Measurements from ENCODE around the gene IQCK.

IQCK gene

DNA sequence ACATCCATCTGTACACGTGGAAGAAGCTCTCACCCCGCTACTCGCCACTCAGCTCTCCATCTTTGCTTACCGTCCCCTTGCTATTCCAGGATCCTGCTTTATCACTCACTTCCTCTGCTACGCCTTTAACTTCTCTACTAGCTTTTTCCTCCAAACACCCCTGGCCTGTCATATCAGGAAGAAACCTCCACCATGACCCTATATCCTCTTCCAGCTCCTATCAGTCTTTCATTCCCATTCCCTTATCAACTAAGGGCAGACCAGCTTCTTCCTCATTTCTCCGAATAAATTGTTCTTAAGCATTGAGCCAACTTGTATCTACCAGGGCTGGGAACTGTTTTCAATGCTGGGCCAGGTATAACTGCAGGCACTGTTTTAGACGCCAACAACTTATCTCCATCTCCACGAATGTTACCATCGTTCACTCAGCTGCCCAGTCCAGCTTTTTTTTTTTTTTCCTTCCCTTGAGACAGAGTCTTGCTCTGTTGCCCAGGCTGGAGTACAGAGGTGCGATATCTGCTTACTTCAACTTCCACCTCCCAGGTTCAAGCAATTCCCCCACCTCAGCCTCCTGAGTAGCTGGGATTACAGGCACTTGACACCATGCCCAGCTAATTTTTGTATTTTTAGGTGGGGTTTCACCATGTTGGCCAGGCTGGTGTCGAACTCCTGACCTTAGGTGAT lies 4.3 kb downstream of the IQCK start:
- DNase-seq = no peak

DNA sequence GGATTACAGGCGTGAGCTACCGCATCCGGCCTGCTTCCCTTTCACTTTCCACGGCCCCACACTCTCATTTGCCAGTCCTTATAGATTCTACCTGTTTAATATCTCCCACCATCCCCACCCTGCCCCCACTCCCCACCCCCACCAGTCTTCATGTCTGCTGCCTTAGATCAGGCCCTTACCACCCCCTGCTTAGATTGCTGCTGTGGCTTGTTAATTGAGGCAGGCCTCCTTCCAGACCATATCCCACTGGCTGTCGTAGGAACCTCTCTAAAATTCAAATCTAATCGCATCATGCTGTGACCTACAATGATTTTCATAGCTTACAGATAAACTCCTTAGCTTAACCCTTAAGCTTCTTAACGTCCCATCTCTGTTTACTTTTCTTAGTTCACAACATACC lies 4.9 kb downstream of the IQCK start:
- DNase-seq = no peak

GRCh38 chr16:19728636-19728965 lies 10.5 kb downstream of the IQCK start:
- no peak for DNase-seq

DNA sequence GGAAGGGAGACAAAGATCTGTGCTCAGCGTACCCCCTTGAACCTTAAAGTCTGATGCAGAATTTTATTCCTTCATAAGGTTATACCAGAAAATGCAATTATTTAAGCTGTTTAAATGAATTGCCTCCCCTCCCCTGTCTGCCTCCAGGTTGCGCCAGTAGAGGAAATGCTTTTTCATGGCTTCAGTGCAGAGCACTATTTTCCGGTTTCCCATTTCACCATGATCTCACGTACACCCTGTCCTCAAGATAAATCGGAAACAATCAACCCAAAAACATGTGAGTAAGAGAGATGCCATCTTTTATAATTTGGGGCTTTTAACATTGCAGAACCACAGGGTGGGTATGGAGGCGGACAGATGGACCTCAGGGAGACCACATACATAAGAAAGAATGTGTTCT lies 15.5 kb downstream of the IQCK start:
- DNase-seq = no peak

GRCh38 chr16:19735074-19735867 lies 17.2 kb downstream of the IQCK start:
- no peak for DNase-seq

GRCh38 chr16:19737306-19738038 lies 19.4 kb downstream of the IQCK start:
- DNase-seq = no peak

GRCh38 chr16:19741354-19741753 lies 23.3 kb downstream of the IQCK start:
- no peak for DNase-seq

DNA sequence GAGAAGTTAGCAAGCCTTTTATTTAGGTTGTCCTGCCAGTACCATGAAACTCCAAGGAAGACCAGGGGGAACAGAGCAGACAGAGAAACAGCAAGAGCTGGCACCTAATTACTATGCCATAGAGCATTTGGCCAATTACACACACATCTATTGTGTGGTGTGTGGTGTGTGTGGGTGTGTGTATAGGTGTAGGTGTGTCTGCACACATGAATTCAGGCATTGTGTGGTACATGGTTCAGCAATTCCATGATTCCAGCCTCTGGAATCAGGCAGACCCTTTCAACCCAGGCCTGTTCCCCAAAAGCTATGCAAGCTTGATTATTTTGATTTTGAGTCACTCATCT lies 25.7 kb downstream of the IQCK start:
- no peak for DNase-seq

DNA sequence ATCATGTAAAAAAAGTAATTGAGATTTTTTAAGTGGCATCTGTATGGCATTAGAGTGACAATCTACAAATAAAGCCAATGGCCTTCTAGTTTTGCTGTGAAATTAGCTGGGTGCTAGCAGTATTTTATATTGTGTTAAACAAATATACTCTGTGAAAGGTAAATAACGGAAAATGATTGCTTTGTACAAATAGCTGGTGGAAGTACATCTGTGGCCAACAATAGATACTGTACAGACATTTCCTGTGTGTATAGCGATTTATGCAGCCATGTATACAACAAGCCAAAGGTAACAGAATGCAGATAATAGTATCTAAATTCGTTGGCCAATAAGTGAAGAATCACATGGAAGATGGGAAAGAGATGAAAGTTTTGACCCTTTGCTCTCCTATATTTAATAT lies 26.6 kb downstream of the IQCK start:
- no peak for DNase-seq

- DNase-seq = no peak
Observed at GRCh38 chr16:19745286-19746010, 27.4 kb downstream of the IQCK start.

- DNase-seq = no peak
Observed at GRCh38 chr16:19746561-19746960, 28.5 kb downstream of the IQCK start.

- DNase-seq = no peak
Observed at GRCh38 chr16:19748389-19749168, 30.5 kb downstream of the IQCK start.

DNA sequence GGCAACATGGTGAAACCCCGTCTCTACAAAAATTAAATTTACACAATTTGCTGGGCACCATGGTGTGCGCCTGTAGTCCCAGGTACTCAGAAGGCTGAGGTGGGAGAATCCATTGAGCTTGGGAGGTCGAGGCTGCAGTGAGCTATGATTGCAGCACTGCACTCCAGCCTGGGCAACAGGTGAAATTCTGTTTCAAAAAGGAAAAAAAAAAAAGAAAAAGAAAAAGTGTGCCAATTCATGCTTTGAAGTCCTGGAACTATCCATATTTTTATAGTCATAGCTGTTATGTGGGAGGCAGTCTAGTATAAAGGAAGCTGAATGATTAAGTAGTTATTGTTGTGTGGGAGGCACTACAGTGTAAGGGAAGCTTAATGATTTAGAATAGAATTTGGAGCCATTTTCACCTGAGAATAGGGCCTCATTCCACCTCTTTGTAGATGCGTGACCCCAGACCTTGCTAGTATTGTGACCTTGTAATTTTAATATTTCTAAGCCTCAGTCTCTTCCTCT lies 31.6 kb downstream of the IQCK start:
- no peak for DNase-seq

DNA sequence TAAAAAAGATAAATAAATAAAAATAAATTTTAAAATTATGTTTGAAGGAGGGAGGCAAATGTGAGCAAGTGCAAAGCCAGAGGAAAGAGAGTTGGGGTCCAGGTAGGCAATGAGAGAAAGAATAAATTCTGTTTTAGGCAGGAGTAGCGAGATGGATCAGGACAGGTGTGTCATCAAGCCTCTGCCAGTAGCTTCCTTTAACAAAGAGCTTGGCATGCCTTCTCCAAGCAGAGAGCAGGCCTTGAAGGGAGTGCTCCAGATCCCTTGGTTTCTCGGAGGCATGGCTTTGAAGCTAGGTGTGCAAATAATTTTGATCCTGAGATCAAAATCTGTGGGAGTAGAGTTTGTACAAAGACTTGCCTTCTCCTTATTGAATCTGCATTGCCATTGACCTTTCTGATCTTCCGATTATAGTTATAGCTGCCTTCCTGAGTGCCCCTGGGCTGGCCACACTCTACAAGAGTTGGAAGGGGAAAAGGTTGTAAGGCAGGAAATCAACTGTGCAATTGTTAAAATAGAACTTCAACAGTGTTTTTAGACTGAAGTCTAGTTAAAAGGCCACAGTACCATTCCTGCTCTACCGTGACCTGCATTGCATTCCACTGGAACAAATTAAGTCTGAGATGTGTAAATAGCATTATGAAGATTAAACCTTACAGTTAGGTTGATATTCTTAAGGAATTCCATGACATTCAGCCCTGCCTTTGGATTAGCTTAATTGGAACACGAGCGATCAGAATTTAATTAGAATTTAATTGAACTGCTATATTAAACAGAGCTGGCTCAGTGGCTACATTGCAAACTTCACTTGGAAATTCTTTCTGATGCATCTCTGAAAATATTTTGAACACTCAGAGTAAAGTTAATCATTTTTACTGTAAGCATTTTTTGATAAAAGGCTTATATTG lies 33.7 kb downstream of the IQCK start:
- DNase-seq = no peak

DNA sequence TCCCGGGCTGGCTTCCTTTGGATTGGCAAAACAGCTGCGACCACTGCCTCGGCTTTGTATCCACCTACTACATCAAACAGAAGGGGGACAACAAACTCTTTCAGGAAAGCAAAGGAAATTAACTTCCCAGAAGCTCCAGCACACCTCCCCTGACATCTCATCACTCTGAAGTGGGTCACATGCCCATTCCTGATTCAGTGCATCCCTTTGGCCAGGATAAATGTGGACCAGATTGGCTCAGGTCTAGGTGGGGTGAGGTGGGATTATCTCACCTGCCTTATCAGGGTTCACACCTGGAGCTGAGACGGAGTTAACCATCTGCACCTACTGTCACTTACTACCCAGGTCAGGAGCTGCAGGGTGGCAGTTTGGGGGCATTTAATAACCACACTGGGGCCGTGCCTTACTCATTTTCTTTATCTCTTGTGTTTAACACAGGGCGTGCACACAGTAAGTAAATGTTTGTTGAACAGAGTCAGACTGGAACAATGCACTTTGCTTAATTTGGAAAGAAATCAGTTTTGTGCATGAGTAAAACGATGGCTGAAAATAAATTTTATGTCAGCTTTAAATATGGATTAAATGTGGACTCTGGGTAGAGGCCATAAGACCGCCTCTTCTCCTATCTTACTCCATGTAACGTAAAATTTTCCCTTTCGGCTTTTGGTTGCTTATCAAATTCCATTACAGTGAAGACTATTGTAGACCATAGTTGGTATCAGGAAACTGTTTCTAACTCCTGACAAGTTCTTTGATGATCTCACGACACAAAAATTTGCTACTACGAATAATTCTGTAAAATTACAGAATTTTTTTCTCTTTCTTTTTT lies 36.0 kb downstream of the IQCK start:
- no peak for DNase-seq

DNA sequence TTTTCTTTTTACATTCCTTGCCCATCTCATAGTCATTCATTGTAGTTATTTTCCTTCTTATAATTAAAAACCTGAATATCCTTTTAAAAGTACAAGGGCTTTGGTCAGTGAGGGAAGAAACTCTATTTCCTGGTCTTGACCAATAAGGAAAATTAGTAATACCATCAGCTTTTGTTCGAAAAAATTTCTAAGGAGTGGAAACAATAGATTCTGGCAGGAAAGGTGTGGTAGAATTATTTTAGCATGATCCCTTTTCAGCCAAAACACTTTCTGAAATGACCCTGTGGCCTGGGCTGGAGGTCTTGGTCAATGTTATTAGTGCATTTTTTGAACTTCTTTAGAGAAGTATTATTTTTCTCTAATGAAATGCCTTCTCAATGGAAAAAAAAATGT lies 36.6 kb downstream of the IQCK start:
- no peak for DNase-seq

- DNase-seq = no peak
Observed at GRCh38 chr16:19755268-19755667, 37.2 kb downstream of the IQCK start.

DNA sequence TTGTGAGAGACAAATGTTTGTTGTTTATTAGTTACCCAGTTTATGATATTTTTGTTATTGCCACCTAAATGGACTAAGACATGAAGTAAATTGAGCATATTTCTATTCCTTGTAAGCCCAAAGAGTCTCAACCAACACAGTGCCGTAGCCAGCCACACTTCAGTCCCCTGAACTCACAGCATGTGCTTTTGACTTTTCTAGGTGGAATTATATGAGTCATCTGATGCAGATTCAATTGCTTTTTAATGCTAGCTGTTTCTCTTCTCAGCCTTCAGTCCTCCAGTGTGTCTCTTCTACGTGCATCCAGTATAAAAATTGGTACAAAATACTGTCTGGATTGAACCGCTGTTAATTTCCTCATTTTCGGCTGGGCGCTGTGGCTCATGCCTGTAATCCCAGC lies 39.0 kb downstream of the IQCK start:
- no peak for DNase-seq

- DNase-seq = no peak
Observed at GRCh38 chr16:19757762-19758595, 39.9 kb downstream of the IQCK start.
